Caco-2 (cell line): ENCODE data around the gene SIRT2. TPM values are rescaled to one million over a fixed set of nuclear protein-coding genes. Genes with fewer than 3 reads are reported as not detected.
A peak's percentile ranks its signal among the peaks of the same experiment; 100 is the strongest.

Source experiments
- BruUV-seq: library from RNA; stranded (reverse); fragments of 400-500 nt; replicated peaks from 2 replicates; lab custom pipeline; 2021; lab: Mats Ljungman, UMichigan
- CTCF ChIA-PET: fragments of 300-600 bp; sonication (Branson Sonifier 250); formaldehyde crosslinking; loops from one replicate; lab custom pipeline; 2022; ENCODE audit warnings: antibody characterized with exemption; lab: Charles Lee
- POLR2A ChIA-PET: fragments of 300-600 bp; sonication (Branson Sonifier 250); formaldehyde crosslinking; loops from one replicate; lab custom pipeline; 2022; ENCODE audit warnings: antibody characterized with exemption; lab: Charles Lee
- DNase-seq, 2 experiments: peaks; one replicate each; pipeline versions ENCODE4 v3.0.0 to v3.0.0-alpha.2; 2020 to 2022
- H3K27me3 ChIP-seq: replicated peaks from 2 replicates; pipeline ENCODE4 v1.6.0; 2011; ENCODE audit warnings: low read length; ENCODE audit not compliant: control insufficient read depth, insufficient read depth
- H3K36me3 ChIP-seq: 2 replicates; pipeline ENCODE4 v1.5.1; 2011; ENCODE audit warnings: low read length; ENCODE audit not compliant: control insufficient read depth, insufficient read depth
- H3K4me1 ChIP-seq: fragments of 250-450 bp; sonication (Bioruptor Pico); 2 replicates; pipeline ENCODE4 v1.5.1; 2020; ENCODE audit warnings: mild to moderate bottlenecking
- H3K4me3 ChIP-seq: 2 replicates; pipeline ENCODE4 v1.5.1; 2011; ENCODE audit warnings: low read depth, mild to moderate bottlenecking, control low read depth, low read length
- H3K9me3 ChIP-seq: fragments of 250-450 bp; sonication (Bioruptor Pico); 2 replicates; pipeline ENCODE4 v1.5.1; 2020; ENCODE audit warnings: mild to moderate bottlenecking, moderate library complexity
- H3K27ac Mint-ChIP-seq: one replicate; pipeline ENCODE4 v1.8.0; 2022; ENCODE audit warnings: mixed read lengths; ENCODE audit not compliant: unreplicated experiment
- H3K27me3 Mint-ChIP-seq: one replicate; pipeline ENCODE4 v1.8.0; 2022; ENCODE audit warnings: mixed read lengths; ENCODE audit not compliant: insufficient read depth, unreplicated experiment
- H3K36me3 Mint-ChIP-seq: one replicate; pipeline ENCODE4 v1.8.0; 2022; ENCODE audit warnings: mild to moderate bottlenecking, mixed read lengths; ENCODE audit not compliant: insufficient read depth, unreplicated experiment
- H3K4me1 Mint-ChIP-seq: one replicate; pipeline ENCODE4 v1.8.0; 2022; ENCODE audit warnings: low read depth, mixed read lengths; ENCODE audit not compliant: unreplicated experiment
- H3K4me3 Mint-ChIP-seq: one replicate; pipeline ENCODE4 v1.8.0; 2022; ENCODE audit warnings: mild to moderate bottlenecking, moderate library complexity, mixed read lengths; ENCODE audit not compliant: unreplicated experiment
- H3K9me3 Mint-ChIP-seq: one replicate; pipeline ENCODE4 v1.8.0; 2022; ENCODE audit warnings: mixed read lengths; ENCODE audit not compliant: unreplicated experiment
- intact Hi-C: fragments of 100-400 bp; cut with micrococcal nuclease; formaldehyde crosslinking; loops from one replicate; pipeline ENCODE4 v1.10.0; 2022; ENCODE audit not compliant: unreplicated experiment
- total RNA-seq: library from RNA; stranded (reverse); gene quantifications from 2 replicates; pipeline ENCODE4 v1.2.3, GENCODE V29; 2022
- TF ChIP-seq, protein P1 (sequence below), 2 experiments: fragments of 200-600 bp in 1 of 2; IDR thresholded peaks; 1 replicate in 1 of 2; 2 replicates in 1 of 2; pipeline versions ENCODE4 v1.5.1 to v1.8.0; 2011 to 2022; ENCODE audit warnings: antibody characterized with exemption in 1 of 2, control low read depth in 1 of 2, inconsistent platforms in 1 of 2, low read depth in 1 of 2, low read length in 1 of 2, mild to moderate bottlenecking in 1 of 2, moderate library complexity in 1 of 2; ENCODE audit not compliant: insufficient read depth in 1 of 2, severe bottlenecking in 1 of 2, unreplicated experiment in 1 of 2

Gene SIRT2
- total RNA-seq, 1 experiment from 2014 or later: 33.3 TPM

DNA sequence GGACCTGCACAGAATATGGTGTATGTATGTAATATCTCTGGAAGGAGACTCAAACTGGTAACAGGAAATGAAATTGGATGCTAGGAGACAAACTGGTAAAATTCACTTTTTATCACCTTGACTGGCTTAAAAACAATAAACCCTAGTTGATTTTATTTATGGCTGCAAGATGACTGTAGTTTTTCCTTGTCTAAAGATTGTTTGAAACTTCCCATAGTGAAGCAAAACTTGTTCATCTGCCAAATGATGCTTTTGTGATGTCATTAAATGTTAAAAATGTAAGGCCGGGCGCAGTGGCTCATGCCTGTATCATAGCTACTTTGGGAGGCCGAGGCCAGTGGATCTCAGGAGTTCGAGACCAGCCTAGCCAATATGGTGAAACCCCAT, 65.3 kb downstream of the SIRT2 start:
- no peaks in the 10 kb centered on the region for H3K27me3 Mint-ChIP-seq
- H3K4me3 Mint-ChIP-seq: no peak overlapping the region
- H3K9me3 ChIP-seq: no peaks in the 10 kb centered on the region
- ChIA-PET POLR2A (interaction anchor here (1.0 kb wide), 1 partner anchor 15 kb away, joined by 3 read pairs; no protein-coding TSS in a partner anchor), CTCF (interaction anchor here (1.1 kb wide), 1 partner anchor 96 kb away, joined by 5 read pairs; the partner anchor contains the start of genes MRPS12 and SARS2)
- no peaks in the 10 kb centered on the region for H3K9me3 Mint-ChIP-seq
- H3K36me3 Mint-ChIP-seq: peaks cover 96% of the 10 kb centered on the region
- no peak overlapping the region for H3K4me3 ChIP-seq
- H3K36me3 ChIP-seq: peaks cover 9% of the 10 kb centered on the region
- intact Hi-C loops: no loop called here
- H3K27me3 ChIP-seq: no peaks in the 10 kb centered on the region
- no TSS peak for BruUV-seq
- peaks cover 15% of the 10 kb centered on the region for H3K4me1 Mint-ChIP-seq
- peaks cover 36% of the 10 kb centered on the region for H3K4me1 ChIP-seq
- no peak for DNase-seq
- TF ChIP-seq, protein P1, sequence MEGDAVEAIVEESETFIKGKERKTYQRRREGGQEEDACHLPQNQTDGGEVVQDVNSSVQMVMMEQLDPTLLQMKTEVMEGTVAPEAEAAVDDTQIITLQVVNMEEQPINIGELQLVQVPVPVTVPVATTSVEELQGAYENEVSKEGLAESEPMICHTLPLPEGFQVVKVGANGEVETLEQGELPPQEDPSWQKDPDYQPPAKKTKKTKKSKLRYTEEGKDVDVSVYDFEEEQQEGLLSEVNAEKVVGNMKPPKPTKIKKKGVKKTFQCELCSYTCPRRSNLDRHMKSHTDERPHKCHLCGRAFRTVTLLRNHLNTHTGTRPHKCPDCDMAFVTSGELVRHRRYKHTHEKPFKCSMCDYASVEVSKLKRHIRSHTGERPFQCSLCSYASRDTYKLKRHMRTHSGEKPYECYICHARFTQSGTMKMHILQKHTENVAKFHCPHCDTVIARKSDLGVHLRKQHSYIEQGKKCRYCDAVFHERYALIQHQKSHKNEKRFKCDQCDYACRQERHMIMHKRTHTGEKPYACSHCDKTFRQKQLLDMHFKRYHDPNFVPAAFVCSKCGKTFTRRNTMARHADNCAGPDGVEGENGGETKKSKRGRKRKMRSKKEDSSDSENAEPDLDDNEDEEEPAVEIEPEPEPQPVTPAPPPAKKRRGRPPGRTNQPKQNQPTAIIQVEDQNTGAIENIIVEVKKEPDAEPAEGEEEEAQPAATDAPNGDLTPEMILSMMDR (IDR thresholded peaks at IDR 0.05; ENCODE audit: insufficient read depth in 1 of 2, low read depth in 1 of 2, low read length in 1 of 2, severe bottlenecking in 1 of 2, unreplicated experiment in 1 of 2): no peak
- H3K27ac Mint-ChIP-seq: no peak overlapping the region

DNA sequence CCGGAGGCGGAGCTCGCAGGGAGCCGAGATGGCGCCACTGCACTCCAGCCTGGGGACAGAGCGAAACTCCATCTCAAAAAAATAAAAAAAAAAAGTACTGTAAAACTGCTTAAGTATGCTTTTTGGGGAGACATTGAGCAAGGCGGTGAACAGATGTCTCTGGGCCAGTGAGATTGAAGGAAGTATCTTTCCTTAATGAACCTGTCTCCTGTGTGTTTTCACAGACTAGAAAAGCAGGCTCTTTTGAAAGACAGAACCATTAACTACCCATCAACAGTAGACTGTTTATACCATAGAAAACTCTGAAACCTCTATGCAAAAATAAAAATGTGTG, 66.4 kb downstream of the SIRT2 start:
- H3K27me3 ChIP-seq: no peaks in the 10 kb centered on the region
- ChIA-PET CTCF (interaction anchor here (1.1 kb wide), 1 partner anchor 97 kb away, joined by 5 read pairs; the partner anchor contains the start of genes MRPS12 and SARS2), POLR2A (interaction anchor here (0.5 to 3.1 kb wide), 2 partner anchors 16 to 1373 kb away, joined by 3 to 33 read pairs; no protein-coding TSS in a partner anchor)
- no peaks in the 10 kb centered on the region for H3K9me3 ChIP-seq
- intact Hi-C loops: no loop called here
- H3K4me3 ChIP-seq: no peak overlapping the region
- BruUV-seq: no TSS peak
- H3K36me3 ChIP-seq: peaks cover 9% of the 10 kb centered on the region
- H3K36me3 Mint-ChIP-seq: peaks cover 96% of the 10 kb centered on the region
- no peak for DNase-seq
- TF ChIP-seq, protein P1 (IDR thresholded peaks at IDR 0.05; ENCODE audit: insufficient read depth in 1 of 2, low read depth in 1 of 2, low read length in 1 of 2, severe bottlenecking in 1 of 2, unreplicated experiment in 1 of 2): no peak
- no peaks in the 10 kb centered on the region for H3K27me3 Mint-ChIP-seq
- H3K4me1 Mint-ChIP-seq: peaks cover 14% of the 10 kb centered on the region
- peak overlapping the region; percentile 97 for H3K27ac Mint-ChIP-seq
- no peak overlapping the region for H3K4me3 Mint-ChIP-seq
- H3K4me1 ChIP-seq: peaks cover 33% of the 10 kb centered on the region
- H3K9me3 Mint-ChIP-seq: no peaks in the 10 kb centered on the region

DNA sequence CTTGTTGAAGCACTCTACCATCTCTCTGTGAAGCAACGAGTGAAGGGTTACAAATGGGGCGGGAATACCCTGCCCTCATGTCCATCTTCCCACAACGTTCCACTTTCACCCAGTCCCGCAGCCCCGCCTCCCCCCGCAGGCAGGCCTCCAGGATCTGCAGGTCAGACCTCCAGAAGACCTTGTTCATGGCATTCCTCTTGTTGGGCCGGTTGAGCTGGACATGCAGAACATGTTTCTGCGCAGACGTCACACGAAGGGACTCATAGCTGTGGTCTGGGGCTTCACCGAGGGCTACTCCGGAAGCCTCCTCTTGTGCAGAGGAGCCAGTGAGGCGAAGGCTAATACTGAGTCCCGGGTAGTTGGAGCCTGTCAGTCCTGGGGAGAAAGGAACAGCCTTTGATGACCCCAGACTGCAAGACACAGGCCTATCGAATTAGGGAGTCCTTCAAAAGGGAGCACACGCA, 68.2 kb downstream of the SIRT2 start:
- Mint-ChIP-seq H3K27ac (peak overlapping the region; percentile 97), H3K36me3 (peaks cover 95% of the 10 kb centered on the region), H3K9me3 (no peaks in the 10 kb centered on the region), H3K4me3 (peak overlapping the region; percentile 71), H3K4me1 (peaks cover 13% of the 10 kb centered on the region), H3K27me3 (no peaks in the 10 kb centered on the region)
- H3K27me3 ChIP-seq: no peaks in the 10 kb centered on the region
- H3K4me3 ChIP-seq: peak overlapping the region; percentile 72
- DNase-seq: peak; percentile 91 to 96
- peaks cover 1% of the 10 kb centered on the region; the same call in 1 of the 2 replicates for H3K36me3 ChIP-seq
- ChIA-PET POLR2A (interaction anchor here (0.5 to 3.1 kb wide), 12 partner anchors 9 to 428 kb away, joined by 3 to 33 read pairs (median 4); partner anchors contain the start of genes FAM98C, MRPS12, NFKBIB and SARS2), CTCF (interaction anchor here (1.0 to 1.8 kb wide), 3 partner anchors 12 to 197 kb away, joined by 3 to 8 read pairs (median 4); partner anchors contain the start of genes MRPS12 and SARS2)
- H3K9me3 ChIP-seq: no peaks in the 10 kb centered on the region
- intact Hi-C loops: loop anchor here (1.0 to 2.0 kb wide), 2 partner anchors 32 to 100 kb away; partner anchors contain the start of genes MRPS12 and SARS2
- TSS peak; percentile 66 for BruUV-seq
- H3K4me1 ChIP-seq: peaks cover 22% of the 10 kb centered on the region
- TF ChIP-seq, protein P1 (IDR thresholded peaks at IDR 0.05; ENCODE audit: insufficient read depth in 1 of 2, low read depth in 1 of 2, low read length in 1 of 2, severe bottlenecking in 1 of 2, unreplicated experiment in 1 of 2): no peak
